ENCODE measurements around the gene MTMR4.

The MTMR4 gene

DNA sequence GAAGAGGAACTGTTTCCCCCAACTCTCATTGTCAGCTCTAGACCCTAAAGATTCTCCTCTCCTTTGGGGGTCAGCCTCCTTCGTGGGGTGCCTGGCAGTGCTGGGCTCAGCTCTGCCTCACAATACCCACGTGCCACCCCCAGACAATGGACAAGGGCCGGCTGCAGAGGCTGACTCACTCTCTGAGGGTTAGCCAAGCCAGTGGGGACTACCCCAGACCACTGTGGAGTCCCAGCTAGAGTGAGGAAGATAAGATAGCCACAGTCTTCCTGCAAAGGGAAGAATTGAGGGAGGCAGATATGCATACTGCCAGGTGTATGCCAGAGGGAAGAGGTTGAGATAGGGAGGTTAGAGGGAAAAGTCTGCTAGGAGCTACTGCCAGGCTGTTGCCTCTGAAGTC, 13.5 kb upstream of the MTMR4 start:
- no peak overlapping the region for H3K4me2 ChIP-seq (ENCODE audit: low read length)
- H4K20me1 ChIP-seq (ENCODE audit: control insufficient read depth, insufficient read depth, low read depth, low read length), result no peaks in the 10 kb centered on the region
- H3K27me3 ChIP-seq (ENCODE audit: control insufficient read depth, low read length), result peaks cover 28% of the 10 kb centered on the region
- H3K36me3 ChIP-seq (ENCODE audit: control insufficient read depth, low read length), result no peaks in the 10 kb centered on the region
- H3K79me2 ChIP-seq (ENCODE audit: control insufficient read depth, low read length), result no peaks in the 10 kb centered on the region
- no peaks in the 10 kb centered on the region for H3F3A ChIP-seq (ENCODE audit: control insufficient read depth, insufficient read depth)
- H3K9me3 ChIP-seq (ENCODE audit: control insufficient read depth, insufficient read depth, low read length), result no peaks in the 10 kb centered on the region
- H3K9me2 ChIP-seq (replicated peaks; ENCODE audit: control insufficient read depth, low read length), result no peaks in the 10 kb centered on the region
- peaks cover 12% of the 10 kb centered on the region for H3K4me1 ChIP-seq (ENCODE audit: control insufficient read depth, low read length)
- no peak overlapping the region for H3K27ac ChIP-seq (ENCODE audit: low read depth, low read length)
- TF ChIP-seq, protein P1, sequence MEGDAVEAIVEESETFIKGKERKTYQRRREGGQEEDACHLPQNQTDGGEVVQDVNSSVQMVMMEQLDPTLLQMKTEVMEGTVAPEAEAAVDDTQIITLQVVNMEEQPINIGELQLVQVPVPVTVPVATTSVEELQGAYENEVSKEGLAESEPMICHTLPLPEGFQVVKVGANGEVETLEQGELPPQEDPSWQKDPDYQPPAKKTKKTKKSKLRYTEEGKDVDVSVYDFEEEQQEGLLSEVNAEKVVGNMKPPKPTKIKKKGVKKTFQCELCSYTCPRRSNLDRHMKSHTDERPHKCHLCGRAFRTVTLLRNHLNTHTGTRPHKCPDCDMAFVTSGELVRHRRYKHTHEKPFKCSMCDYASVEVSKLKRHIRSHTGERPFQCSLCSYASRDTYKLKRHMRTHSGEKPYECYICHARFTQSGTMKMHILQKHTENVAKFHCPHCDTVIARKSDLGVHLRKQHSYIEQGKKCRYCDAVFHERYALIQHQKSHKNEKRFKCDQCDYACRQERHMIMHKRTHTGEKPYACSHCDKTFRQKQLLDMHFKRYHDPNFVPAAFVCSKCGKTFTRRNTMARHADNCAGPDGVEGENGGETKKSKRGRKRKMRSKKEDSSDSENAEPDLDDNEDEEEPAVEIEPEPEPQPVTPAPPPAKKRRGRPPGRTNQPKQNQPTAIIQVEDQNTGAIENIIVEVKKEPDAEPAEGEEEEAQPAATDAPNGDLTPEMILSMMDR (IDR thresholded peaks at IDR 0.05; ENCODE audit: low read depth, low read length, poor library complexity, severe bottlenecking), result no peak
- no peak for TF ChIP-seq EZH2phosphoT487 (IDR thresholded peaks at IDR 0.05; ENCODE audit: borderline replicate concordance, low read length)
- H3K4me3 ChIP-seq (ENCODE audit: low read length), result no peak overlapping the region

DNA sequence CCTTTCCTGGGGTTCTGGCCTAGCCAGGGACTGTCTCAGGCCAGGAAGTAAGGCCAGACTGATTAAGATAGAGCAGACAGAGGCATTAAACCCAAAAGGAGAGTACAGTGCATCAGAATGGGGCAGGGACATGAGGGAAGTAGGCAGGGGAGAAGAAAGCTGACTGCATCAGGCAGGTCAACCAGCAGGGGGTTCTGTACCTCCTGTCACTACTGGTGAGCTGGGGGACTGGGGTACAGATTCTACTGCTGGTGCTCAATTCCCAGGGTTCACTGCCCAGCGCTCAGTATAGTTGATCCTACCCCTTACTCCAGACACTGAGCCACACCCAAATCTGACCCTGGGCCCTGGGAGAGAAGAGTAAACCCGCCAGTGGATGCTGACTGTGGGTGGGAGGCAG, 12.9 kb upstream of the MTMR4 start:
- Histone ChIP-seq H3K4me2 (ENCODE audit: low read length) (no peak overlapping the region), H3K36me3 (ENCODE audit: control insufficient read depth, low read length) (no peaks in the 10 kb centered on the region), H3K9me3 (ENCODE audit: control insufficient read depth, insufficient read depth, low read length) (no peaks in the 10 kb centered on the region), H3K79me2 (ENCODE audit: control insufficient read depth, low read length) (no peaks in the 10 kb centered on the region), H3K4me1 (ENCODE audit: control insufficient read depth, low read length) (peaks cover 9% of the 10 kb centered on the region), H3K27ac (ENCODE audit: low read depth, low read length) (no peak overlapping the region), H4K20me1 (ENCODE audit: control insufficient read depth, insufficient read depth, low read depth, low read length) (no peaks in the 10 kb centered on the region), H3K9me2 (replicated peaks; ENCODE audit: control insufficient read depth, low read length) (no peaks in the 10 kb centered on the region), H3F3A (ENCODE audit: control insufficient read depth, insufficient read depth) (no peaks in the 10 kb centered on the region), H3K27me3 (ENCODE audit: control insufficient read depth, low read length) (peaks cover 21% of the 10 kb centered on the region), H3K4me3 (ENCODE audit: low read length) (no peak overlapping the region)
- no peak for TF ChIP-seq EZH2phosphoT487 (IDR thresholded peaks at IDR 0.05; ENCODE audit: borderline replicate concordance, low read length)
- TF ChIP-seq, protein P1 (IDR thresholded peaks at IDR 0.05; ENCODE audit: low read depth, low read length, poor library complexity, severe bottlenecking), result peak; percentile 33

DNA sequence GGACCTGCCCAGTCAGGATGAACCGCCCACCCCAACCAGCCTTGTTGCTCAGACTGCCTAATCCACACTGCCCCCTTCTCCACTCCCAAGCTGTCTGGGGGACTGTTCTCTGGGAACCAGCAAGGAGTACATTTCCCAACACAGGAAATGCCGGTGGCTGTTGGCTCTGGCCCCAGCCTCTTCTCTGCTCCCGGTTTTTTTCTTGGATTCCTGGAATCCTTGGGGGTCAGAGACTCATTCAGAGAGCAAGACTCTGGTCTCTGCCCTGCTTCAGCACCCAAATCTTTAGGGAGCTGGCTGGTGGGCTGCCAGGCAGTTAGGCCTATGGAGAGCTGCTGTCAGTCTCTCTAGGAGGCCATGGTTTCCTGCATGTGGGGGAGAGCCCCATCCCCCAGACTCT, 10.8 kb upstream of the MTMR4 start:
- no peak overlapping the region for H3K27ac ChIP-seq (ENCODE audit: low read depth, low read length)
- H3K4me1 ChIP-seq (ENCODE audit: control insufficient read depth, low read length), result peaks cover 6% of the 10 kb centered on the region
- no peak for TF ChIP-seq EZH2phosphoT487 (IDR thresholded peaks at IDR 0.05; ENCODE audit: borderline replicate concordance, low read length)
- TF ChIP-seq, protein P1 (IDR thresholded peaks at IDR 0.05; ENCODE audit: low read depth, low read length, poor library complexity, severe bottlenecking), result no peak
- no peaks in the 10 kb centered on the region for H3F3A ChIP-seq (ENCODE audit: control insufficient read depth, insufficient read depth)
- H4K20me1 ChIP-seq (ENCODE audit: control insufficient read depth, insufficient read depth, low read depth, low read length), result no peaks in the 10 kb centered on the region
- H3K27me3 ChIP-seq (ENCODE audit: control insufficient read depth, low read length), result peaks cover 3% of the 10 kb centered on the region
- no peaks in the 10 kb centered on the region for H3K9me2 ChIP-seq (replicated peaks; ENCODE audit: control insufficient read depth, low read length)
- no peak overlapping the region for H3K4me3 ChIP-seq (ENCODE audit: low read length)
- H3K79me2 ChIP-seq (ENCODE audit: control insufficient read depth, low read length), result no peaks in the 10 kb centered on the region
- H3K36me3 ChIP-seq (ENCODE audit: control insufficient read depth, low read length), result no peaks in the 10 kb centered on the region
- no peaks in the 10 kb centered on the region for H3K9me3 ChIP-seq (ENCODE audit: control insufficient read depth, insufficient read depth, low read length)
- no peak overlapping the region for H3K4me2 ChIP-seq (ENCODE audit: low read length)

All from DOHH2 (cell line).